ENCODE measurements around the gene DUSP14.

DUSP14 gene

DNA sequence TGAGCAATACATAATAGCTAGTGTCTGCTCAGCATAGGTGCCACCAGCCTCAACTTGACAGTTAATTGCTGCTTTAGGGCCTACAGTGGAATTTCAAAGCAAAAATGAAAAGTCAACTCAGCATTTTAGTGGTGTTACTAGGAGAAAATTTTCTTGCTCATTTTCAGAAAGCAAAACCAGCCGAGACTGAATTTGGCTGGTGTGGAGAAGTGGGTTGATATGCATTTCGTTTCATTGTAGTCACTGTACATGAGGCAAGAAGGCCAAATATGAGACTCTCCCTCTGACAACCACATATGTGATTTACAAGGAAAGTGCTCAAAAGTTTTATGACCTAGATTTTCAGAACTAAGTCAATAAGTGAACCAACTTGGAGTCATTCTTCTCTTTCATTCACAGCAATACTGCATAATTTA, 54.0 kb downstream of the DUSP14 start:
- TF ChIP-seq CTCF (IDR thresholded peaks at IDR 0.05; ENCODE audit: insufficient read depth, missing control alignments): no peak
- no peak for FAIRE-seq

GRCh38 chr17:37545486-37545885, 55.8 kb downstream of the DUSP14 start:
- TF ChIP-seq CTCF (IDR thresholded peaks at IDR 0.05; ENCODE audit: insufficient read depth, missing control alignments): no peak
- DNase-seq (ENCODE audit: insufficient read length, low spot score) (no peak), FAIRE-seq (no peak)

More for the DNA sequence above, 54.0 kb downstream of the DUSP14 start:
- DNase-seq (ENCODE audit: insufficient read length, low spot score): no peak

- FAIRE-seq: no peak
- DNase-seq (ENCODE audit: insufficient read length, low spot score): no peak
- no peak for TF ChIP-seq CTCF (IDR thresholded peaks at IDR 0.05; ENCODE audit: insufficient read depth, missing control alignments)
These were observed 56.6 kb downstream of the DUSP14 start for GRCh38 chr17:37546302-37546701.

GRCh38 chr17:37547986-37548385, 58.3 kb downstream of the DUSP14 start:
- no peak for DNase-seq (ENCODE audit: insufficient read length, low spot score)
- TF ChIP-seq CTCF (IDR thresholded peaks at IDR 0.05; ENCODE audit: insufficient read depth, missing control alignments): no peak
- FAIRE-seq: no peak

DNA sequence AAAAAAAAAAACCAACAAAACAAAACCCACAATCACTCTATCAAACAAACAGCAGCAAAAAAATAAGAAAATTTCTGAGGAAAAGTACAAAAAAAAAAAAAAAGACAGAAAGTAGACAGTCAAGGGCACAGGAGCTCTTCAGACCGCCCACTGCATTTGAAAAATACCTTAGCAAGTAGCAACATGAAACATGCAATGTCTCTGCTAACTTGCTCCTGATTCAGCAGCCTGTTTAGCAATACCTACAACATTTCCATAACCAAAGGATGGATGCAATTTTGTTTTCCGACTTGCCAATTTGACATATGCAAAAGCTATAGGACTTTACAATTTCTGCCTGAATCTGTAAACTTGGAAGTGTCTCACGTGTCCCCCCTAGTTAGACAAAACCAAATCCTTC, 62.1 kb downstream of the DUSP14 start:
- TF ChIP-seq CTCF (IDR thresholded peaks at IDR 0.05; ENCODE audit: insufficient read depth, missing control alignments): no peak
- DNase-seq (ENCODE audit: insufficient read length, low spot score) (no peak), FAIRE-seq (no peak)

GRCh38 chr17:37553401-37553966, 63.8 kb downstream of the DUSP14 start:
- TF ChIP-seq CTCF (IDR thresholded peaks at IDR 0.05; ENCODE audit: insufficient read depth, missing control alignments): no peak
- DNase-seq (ENCODE audit: insufficient read length, low spot score): no peak
- no peak for FAIRE-seq

DNA sequence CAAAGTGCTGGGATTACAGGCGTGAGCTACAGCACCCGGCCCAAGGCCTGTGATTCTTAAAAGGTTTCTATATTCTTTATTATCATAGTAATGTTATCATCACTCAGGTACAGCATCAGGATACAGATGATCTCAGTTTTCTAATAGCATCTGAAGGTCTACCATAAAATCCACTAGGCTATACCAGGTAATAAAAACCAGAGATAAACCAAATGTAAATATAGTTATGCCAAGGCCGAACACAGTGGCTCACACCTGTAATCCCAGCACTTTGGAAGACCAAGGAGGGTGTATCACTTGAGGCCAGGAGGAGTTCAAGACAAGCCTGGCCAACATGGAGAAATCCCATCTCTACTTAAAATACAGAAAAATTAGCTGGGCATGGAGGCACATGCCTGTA, 65.7 kb downstream of the DUSP14 start:
- no peak for FAIRE-seq
- no peak for TF ChIP-seq CTCF (IDR thresholded peaks at IDR 0.05; ENCODE audit: insufficient read depth, missing control alignments)

More for the DNA sequence above, 65.7 kb downstream of the DUSP14 start:
- no peak for DNase-seq (ENCODE audit: insufficient read length, low spot score)
